ENCODE data around the gene FABP3.
A peak's percentile ranks its signal among the peaks of the same experiment; 100 is the strongest.

The FABP3 gene

GRCh38 chr1:31398246-31398645, 25.4 kb upstream of the FABP3 start:
- no peak overlapping the region for H2AFZ ChIP-seq (ENCODE audit: low read depth, low read length)
- no peak overlapping the region for H3K4me3 ChIP-seq (ENCODE audit: low read length)
- H3K9me3 ChIP-seq (ENCODE audit: insufficient read depth, low read length): no peaks in the 10 kb centered on the region
- no peak overlapping the region for H3K9ac ChIP-seq (ENCODE audit: low read length)
- H3K27ac ChIP-seq (ENCODE audit: low read length): no peak overlapping the region
- no peaks in the 10 kb centered on the region for H4K20me1 ChIP-seq (ENCODE audit: insufficient read depth, low read length)
- H3K36me3 ChIP-seq (replicated peaks; ENCODE audit: low read depth, low read length): no peaks in the 10 kb centered on the region
- peaks cover 6% of the 10 kb centered on the region for H3K4me1 ChIP-seq (ENCODE audit: low read length)
- H3K79me2 ChIP-seq (ENCODE audit: low read length): no peaks in the 10 kb centered on the region
- TF ChIP-seq EZH2phosphoT487 (IDR thresholded peaks at IDR 0.05; ENCODE audit: low read depth): no peak
- TF ChIP-seq, protein P1, sequence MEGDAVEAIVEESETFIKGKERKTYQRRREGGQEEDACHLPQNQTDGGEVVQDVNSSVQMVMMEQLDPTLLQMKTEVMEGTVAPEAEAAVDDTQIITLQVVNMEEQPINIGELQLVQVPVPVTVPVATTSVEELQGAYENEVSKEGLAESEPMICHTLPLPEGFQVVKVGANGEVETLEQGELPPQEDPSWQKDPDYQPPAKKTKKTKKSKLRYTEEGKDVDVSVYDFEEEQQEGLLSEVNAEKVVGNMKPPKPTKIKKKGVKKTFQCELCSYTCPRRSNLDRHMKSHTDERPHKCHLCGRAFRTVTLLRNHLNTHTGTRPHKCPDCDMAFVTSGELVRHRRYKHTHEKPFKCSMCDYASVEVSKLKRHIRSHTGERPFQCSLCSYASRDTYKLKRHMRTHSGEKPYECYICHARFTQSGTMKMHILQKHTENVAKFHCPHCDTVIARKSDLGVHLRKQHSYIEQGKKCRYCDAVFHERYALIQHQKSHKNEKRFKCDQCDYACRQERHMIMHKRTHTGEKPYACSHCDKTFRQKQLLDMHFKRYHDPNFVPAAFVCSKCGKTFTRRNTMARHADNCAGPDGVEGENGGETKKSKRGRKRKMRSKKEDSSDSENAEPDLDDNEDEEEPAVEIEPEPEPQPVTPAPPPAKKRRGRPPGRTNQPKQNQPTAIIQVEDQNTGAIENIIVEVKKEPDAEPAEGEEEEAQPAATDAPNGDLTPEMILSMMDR (IDR thresholded peaks at IDR 0.05; ENCODE audit: low read depth, low read length): no peak
- no peak overlapping the region for H3K4me2 ChIP-seq (ENCODE audit: low read length)
- no peaks in the 10 kb centered on the region for H3K27me3 ChIP-seq (ENCODE audit: low read depth, low read length)

DNA sequence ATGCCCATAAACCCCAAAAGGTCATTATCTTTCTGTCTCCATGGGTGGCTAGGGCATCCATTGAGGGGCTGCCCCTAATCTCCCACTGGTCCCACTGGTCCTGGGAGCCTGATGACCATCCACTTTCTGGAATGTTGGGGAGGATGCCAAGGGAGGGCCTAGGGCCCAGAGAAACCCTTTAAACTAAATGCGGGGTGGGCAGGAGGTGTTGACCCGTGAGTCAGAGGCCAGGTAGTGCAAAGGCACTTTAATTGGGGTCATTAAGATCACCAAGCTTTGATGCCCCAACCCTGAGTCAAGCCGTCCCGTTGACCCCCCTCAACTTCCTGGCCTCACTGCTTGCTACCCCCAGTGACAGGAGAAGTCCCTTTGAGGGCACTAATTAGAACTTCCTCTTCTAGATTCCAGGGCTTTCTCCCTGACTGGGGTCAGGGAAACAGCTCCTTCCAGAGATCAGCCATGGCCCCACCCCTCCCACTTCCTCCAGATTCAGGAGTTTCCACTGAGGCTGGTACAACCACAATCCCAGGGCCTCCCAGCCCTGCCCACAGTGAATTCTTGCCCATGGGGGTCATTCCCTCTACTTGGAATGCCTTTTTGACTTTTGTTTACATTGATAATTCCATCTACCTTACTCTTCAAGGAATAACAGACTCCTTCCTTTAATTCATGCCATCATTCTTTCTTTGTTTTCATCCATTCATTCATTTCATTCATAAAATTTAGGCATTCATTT, 24.7 kb upstream of the FABP3 start:
- H3K27ac ChIP-seq (ENCODE audit: low read length): no peak overlapping the region
- H3K9ac ChIP-seq (ENCODE audit: low read length): no peak overlapping the region
- no peak for TF ChIP-seq EZH2phosphoT487 (IDR thresholded peaks at IDR 0.05; ENCODE audit: low read depth)
- TF ChIP-seq, protein P1 (IDR thresholded peaks at IDR 0.05; ENCODE audit: low read depth, low read length): no peak
- peaks cover 6% of the 10 kb centered on the region for H3K4me1 ChIP-seq (ENCODE audit: low read length)
- no peaks in the 10 kb centered on the region for H3K27me3 ChIP-seq (ENCODE audit: low read depth, low read length)
- no peaks in the 10 kb centered on the region for H3K36me3 ChIP-seq (replicated peaks; ENCODE audit: low read depth, low read length)
- no peak overlapping the region for H2AFZ ChIP-seq (ENCODE audit: low read depth, low read length)
- no peaks in the 10 kb centered on the region for H3K9me3 ChIP-seq (ENCODE audit: insufficient read depth, low read length)
- no peaks in the 10 kb centered on the region for H4K20me1 ChIP-seq (ENCODE audit: insufficient read depth, low read length)
- H3K79me2 ChIP-seq (ENCODE audit: low read length): no peaks in the 10 kb centered on the region
- H3K4me3 ChIP-seq (ENCODE audit: low read length): no peak overlapping the region
- H3K4me2 ChIP-seq (ENCODE audit: low read length): no peak overlapping the region

DNA sequence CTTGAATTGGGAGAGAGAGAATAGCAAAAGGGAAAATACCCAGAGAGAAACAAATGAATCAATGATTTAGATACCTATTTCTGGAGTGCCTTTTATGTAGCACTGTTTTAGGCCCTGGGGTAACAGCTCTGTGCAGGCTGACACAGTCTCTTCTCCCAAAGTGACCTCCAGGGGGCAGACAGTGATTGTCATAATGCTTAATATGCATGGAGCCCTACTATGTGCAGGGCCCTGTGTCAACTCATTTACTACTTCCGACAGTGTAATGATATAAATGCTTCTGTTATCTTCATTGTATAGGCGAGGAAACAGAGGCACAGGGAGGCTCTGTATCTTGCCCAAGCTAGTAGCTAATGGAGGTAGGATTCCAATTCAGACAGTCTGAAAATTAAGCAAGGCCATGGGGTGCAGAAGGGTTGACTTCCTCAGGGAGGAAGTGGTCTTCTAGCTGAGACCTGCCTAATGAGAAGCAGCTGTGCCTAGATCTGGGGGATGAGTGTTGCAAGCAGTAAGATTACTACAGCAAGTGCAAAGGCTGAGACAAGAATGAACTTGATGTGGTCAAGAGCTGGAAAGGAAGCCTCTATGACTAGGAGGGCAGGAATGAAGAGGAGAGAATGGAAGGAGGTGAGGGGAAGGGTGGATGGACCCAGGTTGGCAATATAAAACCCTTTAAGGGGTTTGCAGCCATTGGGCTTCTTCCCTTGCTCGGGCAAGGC, 23.9 kb upstream of the FABP3 start:
- H3K4me3 ChIP-seq (ENCODE audit: low read length): no peak overlapping the region

More for the DNA sequence above, 23.9 kb upstream of the FABP3 start:
- no peak for TF ChIP-seq EZH2phosphoT487 (IDR thresholded peaks at IDR 0.05; ENCODE audit: low read depth)
- TF ChIP-seq, protein P1 (IDR thresholded peaks at IDR 0.05; ENCODE audit: low read depth, low read length): peak; percentile 63
- Histone ChIP-seq H3K27me3 (ENCODE audit: low read depth, low read length) (no peaks in the 10 kb centered on the region), H3K4me1 (ENCODE audit: low read length) (peaks cover 6% of the 10 kb centered on the region), H4K20me1 (ENCODE audit: insufficient read depth, low read length) (no peaks in the 10 kb centered on the region), H3K27ac (ENCODE audit: low read length) (no peak overlapping the region), H3K36me3 (replicated peaks; ENCODE audit: low read depth, low read length) (no peaks in the 10 kb centered on the region), H3K4me2 (ENCODE audit: low read length) (no peak overlapping the region), H3K9me3 (ENCODE audit: insufficient read depth, low read length) (no peaks in the 10 kb centered on the region), H3K79me2 (ENCODE audit: low read length) (no peaks in the 10 kb centered on the region), H2AFZ (ENCODE audit: low read depth, low read length) (no peak overlapping the region), H3K9ac (ENCODE audit: low read length) (no peak overlapping the region)
